Brain pericyte (primary cell): Measurements from ENCODE around the gene URB1.
"Not testable (repeated sequence)": the region's sequence is repeated elsewhere in the genome, so short reads cannot be mapped to it uniquely, and the experiment has no call there.

ENCODE experiments used
- DNase-seq: peaks from one replicate; pipeline ENCODE4 v3.0.0-alpha.2; 2012; ENCODE audit warnings: low read depth, low spot score

The URB1 gene

DNA sequence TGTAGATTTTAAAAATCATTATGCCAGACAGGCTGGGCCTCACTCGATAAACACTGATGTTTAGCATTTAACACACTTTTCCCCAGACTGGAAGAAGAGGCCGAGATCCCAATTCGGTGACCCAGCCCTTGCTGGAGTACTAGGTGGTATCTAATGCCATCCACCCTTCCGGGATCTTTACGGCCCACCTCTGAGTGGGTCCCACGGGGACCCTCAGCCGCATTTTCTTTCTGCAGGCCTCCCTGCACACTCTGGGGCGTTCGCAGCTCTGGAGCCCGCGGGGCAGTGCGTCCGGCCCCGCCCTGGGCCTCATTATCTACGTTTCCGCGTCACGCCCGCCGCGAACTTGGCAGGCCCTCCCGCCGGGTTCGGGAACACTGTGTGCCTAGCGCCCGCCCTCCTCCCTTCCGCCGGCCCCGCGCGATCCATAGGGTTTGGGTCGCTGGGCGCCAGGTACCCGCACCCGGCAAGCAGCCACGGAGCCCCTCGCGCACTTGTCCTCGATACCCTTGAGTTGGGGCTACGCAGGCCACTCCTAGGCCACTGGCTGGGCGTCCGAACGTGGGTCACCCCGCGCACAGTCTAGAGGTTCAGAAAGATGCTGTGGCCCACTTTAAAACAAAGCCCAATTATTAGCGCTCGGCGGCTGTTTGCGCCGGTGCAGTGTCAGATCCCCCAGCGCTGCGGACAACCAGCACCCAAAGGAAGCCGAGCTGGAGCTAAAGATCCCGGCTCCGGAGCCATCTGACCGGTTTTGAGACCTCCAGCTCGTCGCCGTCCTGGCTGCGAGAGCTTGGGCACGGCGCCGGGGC lies 18.7 kb upstream of the URB1 start:
- DNase-seq: no peak

DNA sequence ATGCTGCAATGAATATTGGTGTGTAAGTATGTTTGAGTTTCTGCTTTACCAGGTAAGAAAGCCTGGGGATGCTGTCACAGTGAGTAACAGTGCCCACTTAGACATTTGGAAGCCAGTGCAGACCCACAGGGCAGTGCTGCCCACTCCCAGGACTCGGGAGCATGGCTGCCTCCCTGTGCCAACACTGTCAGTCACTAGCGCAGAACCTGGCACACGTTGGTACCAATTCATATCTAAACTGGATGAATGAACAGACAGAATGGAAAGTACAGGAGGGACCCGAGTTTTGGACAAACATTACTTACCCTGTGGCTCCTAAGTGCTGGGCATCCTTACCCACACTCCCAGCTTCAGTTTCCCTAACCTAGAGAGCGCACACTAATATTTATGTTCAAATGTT lies 18.1 kb upstream of the URB1 start:
- DNase-seq: no peak

DNA sequence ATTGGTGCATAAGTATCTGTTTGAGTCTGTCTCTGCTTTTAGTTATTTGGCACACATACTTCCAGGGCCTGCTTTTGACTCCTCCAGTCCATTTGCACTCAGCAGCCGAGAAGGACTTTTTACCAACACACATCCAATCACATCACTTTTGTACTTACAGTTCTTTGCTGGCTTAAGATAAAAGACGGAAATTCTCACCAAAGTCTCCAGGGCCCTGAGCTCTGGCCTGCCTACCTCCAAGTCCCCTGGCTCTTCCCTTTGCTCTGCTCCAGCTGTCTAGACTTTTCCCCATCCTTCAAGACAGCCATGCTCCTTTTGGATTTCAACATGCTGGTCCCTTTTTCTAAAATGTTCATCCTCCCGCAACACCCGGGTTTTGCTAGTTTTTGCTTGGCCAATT lies 17.5 kb upstream of the URB1 start:
- DNase-seq: no peak

DNA sequence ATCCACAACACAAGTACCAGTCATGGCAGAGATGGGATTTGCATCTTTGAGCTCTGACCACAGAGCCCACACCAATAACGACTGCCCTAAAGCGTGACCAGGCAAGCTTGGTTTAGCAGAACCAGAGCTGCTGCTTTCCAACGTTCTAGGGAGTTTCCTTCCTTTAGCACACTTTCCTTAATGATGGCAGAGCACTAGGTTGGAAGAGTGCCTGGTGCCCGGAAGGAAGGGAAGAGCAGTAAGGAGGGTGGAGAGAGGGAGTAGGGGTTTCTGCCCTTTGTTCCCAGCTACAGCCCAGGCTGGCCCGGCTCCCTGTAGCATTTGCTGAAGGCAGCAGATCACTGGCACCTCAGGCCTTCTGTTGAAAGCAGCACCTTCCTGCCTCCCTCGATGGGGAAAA lies 13.6 kb upstream of the URB1 start:
- no peak for DNase-seq

DNA sequence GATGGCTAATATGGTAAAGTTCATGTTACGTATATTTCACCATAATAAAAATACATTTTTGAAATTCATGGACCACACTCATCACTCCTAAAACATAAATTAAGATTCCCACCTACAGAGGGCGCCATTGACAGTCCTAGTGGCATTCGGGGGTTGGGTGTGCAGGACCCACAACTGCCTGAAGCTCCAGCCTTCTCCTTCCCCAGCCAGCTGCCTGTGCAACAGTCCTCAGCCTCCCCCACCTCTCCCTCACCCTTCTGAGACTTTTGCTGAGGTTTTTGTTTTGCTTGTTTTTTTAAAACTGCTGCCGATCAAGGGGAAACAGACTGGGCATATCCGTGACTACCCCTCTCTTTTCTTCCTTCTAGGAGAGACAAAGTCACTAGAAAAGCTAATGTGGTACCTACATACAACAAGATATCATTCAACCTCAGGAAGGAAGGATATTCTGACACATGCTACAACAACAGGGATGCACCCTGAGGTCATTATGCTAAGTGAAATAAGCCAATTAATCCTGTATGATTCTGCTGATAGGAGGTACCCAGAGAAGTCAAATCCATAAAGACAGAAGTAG lies 10.5 kb upstream of the URB1 start:
- DNase-seq: no peak

DNA sequence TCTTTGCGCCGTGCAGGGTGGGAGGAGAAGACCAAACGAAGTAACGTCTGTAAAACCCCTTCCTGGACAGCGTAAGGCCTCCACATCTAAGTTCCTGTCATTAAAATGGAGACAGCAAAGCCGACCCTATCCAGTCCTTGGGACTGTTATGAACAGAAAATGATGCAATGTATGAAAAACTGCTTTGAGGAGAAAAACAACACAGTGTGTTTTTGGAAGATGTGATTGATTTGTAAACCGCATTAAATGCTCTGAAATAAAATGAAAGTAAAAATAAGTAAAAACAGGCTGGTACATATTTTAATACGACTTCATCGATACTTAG lies 827 bp upstream of the URB1 start:
- DNase-seq: no peak

DNA sequence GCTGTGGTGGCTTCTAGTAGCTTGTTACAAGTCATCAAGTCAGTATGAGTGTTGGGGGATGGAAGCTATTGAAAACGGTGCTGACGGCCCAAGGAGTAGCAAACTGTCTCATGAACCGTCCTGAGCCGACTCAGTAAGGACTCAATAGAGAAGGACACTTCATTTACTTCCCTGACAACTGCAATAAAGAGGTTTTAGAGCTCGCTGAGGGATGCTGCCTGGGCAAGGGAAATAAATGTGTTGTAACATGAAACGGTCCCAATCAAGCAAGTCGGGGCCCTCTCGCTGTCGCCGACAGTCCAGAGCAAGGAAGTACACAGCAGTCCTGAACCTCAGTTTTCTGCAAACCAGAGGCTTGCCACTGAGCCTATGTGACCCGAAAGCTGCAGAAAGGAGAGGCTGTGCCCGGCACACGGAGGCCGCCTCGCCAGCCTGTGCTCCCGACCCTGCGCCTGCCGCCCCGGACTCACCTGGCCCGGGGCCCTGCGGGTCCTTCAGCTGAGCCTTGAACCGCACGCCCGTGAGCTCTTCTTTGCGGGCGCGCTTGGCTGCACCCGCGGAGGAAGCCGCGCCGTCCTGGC lies 423 bp downstream of the URB1 start:
- no peak for DNase-seq

DNA sequence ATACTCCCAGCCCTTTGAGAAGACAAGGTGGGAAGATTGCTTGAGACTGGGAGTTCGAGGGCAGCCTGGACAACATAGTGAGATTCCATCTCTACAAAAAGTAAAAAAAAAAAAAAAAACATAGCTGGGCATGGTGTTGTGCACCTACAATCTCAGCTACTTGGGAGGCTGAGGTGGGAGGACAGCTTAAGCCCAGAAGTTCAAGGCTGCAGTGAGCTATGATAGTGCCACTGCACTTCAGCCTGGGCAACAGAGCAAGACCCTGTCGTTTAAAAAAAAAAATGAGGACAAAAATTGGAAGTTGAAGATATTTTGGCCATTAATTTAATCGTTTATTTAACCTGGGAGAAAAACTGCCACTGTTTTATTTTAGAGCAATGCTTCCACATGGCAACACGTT lies 1.1 kb downstream of the URB1 start:
- DNase-seq: no peak

DNA sequence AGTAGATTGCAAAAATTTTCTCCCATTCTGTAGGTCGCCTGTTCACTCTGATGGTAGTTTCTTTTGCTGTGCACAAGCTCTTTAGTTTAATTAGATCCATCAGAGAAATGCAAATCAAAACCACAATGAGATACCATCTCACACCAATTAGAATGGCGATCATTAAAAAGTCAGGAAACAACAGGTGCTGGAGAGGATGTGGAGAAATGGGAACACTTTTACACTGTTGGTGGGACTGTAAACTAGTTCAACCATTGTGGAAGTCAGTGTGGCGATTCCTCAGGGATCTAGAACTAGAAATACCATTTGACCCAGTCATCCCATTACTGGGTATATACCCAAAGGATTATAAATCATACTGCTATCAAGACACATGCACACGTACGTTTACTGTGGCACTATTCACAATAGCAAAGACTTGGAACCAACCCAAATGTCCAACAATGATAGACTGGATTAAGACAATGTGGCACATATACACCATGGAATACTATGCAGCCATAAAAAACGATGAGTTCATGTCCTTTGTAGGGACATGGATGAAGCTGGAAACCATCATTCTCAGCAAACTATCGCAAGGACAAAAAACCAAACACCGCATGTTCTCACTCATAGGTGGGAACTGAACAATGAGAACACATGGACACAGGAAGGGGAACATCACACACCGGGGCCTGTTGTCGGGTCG lies 2.1 kb downstream of the URB1 start:
- DNase-seq: not testable (repeated sequence)

DNA sequence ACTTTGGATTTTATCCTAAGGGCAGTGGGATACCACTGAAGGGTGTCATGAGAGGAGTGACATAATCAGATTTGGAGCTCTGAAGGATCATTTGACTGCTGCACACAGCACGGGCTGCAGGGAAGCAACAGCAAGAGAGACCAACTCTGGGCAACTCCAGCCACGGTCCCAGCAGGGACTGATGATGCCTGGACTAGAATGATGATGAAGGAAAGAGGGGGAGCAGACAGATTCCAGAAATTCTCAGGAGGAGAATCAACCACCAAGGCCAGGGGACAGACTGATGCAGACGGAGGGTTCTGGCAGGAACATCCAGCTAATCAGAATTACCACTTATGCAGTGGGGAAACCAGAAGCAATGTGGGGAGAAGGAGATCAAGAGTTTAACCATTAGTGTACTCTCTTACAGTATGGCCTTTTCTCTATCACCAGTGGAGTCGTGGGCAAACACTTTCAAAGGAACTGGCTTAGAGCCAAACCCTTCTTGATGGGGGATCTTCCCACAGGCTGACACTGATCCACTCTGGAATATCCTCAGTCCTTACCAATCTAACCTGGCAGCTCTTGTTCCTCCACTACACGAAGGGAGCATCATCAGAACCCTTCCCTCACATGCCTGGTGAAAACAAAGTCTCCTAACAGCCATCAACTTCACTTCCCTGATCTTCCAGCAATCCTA lies 3.3 kb downstream of the URB1 start:
- DNase-seq: no peak

DNA sequence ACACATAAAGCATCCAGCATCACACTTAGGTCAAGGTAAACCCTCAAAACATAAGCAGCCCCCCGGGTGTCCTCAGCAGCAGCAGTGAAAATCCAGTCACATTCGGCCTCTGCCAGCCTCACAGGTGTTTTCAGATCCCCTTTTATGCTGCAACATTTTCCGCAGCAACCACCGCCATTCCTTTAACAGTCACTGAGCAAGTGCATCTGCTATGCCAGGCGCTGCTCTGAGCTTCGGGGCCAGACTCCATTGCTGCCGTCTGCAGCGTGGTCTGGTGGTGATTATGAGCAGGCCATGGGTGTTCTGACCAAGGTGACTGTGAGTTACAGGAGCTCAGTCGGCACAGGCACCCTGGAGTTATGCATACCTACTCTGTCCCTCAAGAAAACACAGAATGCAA lies 4.5 kb downstream of the URB1 start:
- no peak for DNase-seq

DNA sequence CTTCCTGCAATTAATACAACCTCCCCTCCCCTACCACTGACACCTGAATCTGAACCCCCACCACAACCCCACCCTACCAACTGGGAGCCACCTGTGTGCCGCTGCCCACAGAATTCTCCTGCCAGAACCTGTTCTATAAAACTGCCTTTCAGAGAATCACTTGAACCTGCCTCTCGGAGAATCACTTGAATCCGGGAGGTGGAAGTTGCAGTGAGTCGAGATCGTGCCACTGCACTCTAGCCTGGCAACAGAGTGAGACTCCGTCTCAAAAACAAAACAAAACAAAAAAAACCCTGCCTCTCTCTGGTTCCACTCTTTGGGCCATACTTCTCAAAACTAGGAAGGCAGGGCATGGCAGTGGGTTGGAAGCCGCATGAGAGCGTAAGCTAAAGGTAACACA lies 5.7 kb downstream of the URB1 start:
- no peak for DNase-seq

DNA sequence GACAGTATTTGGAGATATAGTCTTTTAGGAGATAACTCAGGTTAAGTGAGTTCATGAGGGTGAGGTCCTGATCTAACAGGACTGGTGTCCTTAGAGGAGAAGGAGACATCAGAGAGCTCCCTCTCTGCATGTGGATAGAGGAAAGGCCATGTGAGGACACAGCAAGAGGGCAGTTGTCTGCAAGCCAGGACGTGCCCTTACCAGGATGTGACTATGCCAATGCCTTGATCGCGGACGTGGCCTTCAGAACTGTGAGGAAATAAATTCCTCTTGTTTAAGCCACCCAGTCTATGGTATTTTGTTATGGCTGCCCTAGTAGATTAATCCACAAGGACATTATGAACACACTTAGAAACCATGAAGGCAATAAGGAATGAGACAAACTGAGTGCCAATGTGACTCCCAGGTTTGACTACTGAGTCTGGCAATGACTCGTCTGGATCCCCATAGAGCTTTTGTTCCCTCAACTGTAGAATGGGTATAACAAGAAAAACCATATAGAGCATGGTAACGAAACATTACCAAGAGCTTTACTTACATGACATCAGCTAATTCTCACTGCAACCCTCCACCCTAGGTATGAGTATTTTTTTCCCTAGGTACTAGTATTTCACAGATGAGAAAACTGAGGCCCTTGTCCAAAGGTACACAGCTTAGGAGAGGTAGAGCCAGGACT lies 6.5 kb downstream of the URB1 start:
- DNase-seq: no peak

DNA sequence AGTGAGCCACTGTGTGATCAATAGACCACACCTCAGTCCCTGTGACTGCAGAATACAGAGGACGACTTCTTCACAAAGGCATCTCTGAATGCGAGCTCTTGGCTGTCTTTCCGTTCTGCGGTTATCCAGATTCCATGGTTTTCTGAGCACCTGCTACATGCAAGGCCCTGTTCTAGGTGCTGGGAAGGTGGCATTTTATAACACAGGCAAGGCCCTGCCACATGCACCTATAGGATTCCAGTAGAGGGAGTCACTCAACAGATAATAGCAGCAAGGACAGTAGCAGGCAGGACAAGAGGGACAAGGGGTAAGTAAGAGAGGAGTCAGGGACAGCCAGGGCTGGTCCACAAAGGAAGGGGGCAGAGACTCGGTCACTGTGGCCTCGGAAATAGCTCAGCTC lies 9.0 kb downstream of the URB1 start:
- DNase-seq: no peak

DNA sequence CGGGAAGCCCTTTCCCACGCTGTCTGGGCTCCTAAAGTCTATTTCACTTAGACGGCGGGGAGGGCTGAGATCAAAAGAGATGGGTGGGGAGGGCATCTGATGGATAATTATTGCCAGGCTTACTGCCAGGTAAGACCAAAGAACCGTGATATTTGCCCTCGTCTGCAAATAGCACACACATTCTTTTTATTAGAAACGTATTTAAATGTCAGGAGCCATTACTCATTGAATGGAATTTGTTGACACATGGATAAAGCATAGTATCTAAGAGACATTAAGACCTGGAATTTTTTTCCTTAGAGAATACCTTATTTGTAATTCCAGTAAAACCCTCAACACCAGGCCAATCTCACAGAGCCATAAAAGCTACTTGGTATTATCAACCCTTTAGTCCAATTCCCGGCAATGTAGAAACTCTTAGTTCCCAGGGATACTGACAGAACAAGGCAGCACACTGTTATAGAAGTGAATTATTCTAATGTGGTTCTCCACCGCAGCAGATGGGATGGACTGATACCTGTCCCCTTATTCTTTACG lies 10.6 kb downstream of the URB1 start:
- no peak for DNase-seq

DNA sequence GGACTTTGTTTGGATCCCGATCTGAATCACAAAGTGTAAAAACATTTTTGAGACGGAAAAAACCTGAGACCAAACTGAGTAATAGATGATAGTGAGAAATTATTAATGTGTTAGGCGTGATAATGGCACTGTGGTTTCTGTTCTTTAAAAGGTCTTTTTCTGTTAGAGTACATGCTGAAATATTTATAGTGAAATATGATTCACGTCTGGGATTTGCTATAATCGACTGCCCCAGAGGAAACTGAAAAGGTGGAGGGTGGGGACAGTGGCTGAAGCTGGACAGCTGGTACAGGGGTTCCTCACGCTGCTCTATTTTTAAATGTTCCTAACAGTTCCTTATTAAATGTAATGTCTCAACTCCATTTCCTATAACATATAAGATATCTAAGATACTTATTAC lies 11.2 kb downstream of the URB1 start:
- DNase-seq: no peak

DNA sequence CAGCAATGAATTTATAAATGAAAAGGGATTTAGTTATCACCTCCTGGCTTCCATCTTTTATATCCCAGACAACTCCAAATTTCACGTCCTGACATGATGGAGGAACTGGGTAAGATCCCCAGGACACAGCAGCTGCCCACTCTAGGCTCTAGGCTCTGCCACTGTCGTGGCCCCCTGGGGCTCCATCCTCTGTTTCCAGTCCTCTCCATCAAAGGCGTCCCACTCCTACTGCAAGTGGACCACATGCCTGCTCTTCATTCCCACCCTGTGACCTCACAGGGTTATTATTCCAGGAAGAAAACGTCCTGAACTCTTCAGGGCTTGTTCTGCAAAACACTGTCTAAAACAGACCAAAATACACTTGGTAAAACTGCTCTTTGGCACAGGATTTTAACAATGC lies 11.9 kb downstream of the URB1 start:
- DNase-seq: no peak

DNA sequence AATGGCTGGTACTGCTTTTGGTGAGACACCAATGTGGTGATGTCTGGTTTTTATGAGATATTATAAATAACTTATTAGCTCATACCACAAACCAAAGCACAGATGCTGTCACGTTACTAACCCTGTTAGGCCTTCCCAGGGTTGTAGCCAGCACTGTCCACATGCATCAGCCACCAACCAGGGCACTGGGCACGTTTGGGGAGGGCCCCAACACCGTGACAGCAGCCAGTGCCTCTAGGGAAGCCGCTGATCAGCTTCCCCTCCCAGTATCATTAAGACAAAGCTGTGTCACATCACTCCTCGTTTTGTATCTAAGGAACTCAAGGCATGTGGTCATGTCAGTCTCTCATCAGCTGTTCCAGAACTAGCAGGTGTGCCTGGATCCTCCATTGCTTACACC lies 13.9 kb downstream of the URB1 start:
- no peak for DNase-seq

DNA sequence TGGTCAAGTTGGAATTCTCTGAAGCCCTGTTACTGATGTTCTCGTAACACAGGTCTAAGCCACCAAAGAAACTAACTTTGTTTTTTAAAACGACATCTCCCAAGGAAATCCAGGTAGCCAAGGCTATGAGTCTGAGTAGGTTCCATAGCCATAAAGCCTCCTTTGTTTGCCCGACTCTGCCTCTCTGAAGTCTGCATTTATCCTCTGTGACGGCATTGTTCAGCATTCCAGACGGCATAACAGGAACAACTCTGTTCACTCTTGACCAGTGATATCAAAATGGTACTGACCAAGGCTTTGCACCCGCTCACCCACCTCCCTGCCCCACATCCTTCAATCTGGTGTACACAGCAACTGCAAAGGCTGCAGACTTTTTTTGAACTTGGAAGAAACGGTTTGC lies 14.8 kb downstream of the URB1 start:
- DNase-seq: no peak

DNA sequence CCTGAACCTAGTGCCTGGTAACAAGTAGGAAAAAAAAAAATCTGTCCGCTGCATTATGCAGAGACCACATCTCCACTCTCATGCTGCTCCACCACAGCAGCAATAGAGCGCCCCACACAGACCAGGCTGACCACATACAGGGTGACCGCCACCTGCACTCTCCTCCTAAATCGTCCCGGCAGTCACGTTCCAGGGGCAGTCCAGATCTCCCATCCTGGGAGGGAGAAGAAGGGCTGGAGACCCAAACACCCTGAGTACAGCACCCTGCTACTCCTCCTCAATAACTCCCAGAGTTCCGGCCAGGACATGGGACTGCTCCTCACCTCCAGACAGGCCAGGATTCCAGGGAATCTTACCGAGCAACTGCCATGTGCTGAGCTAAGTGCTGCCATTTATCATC lies 15.3 kb downstream of the URB1 start:
- no peak for DNase-seq

DNA sequence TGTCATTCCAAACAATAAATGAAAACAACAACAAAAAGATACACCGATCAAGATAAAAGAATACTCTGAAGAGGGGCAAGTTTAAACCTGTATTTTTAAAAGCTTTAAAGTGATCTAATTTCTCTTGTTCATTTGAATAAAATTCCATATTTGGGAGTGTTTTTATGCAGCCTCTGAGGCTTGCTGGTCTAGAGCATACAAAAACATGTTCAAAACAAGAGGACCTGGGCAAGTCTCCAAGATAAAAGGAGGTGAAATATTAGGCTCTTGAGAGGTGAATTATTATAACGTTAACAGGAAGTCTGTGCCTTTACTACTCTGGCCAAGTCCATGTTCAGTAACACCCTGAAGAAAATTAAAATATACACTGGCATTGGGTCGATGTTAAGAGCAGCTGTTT lies 20.1 kb downstream of the URB1 start:
- no peak for DNase-seq

DNA sequence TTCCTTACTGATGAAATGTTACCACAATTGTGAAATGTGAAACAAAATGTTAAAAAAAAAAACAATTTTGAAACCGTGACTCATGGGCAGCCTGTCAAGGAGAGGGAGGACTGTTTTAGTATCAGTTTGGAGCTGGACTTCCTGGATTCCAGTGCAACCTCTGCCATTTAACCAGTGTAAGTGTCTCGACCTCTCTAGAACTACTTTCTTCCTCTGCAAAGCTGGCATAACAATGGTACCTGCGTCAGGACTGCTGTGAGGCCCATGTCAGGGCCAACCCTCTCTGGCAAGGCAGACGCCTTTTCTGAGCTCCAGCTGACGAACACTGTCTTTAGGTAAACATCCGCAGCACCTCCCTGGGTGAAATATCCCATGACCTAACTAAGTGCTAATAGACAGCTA lies 20.9 kb downstream of the URB1 start:
- DNase-seq: peak; percentile 86
